ENCODE results near the gene MEIOB. TPM values are rescaled to one million over a fixed set of nuclear protein-coding genes. Genes with fewer than 3 reads are reported as not detected.

The MEIOB gene
- total RNA-seq, 6 experiments from 2014 or later = 0.39 to 0.40 TPM; not detected in 4

DNA sequence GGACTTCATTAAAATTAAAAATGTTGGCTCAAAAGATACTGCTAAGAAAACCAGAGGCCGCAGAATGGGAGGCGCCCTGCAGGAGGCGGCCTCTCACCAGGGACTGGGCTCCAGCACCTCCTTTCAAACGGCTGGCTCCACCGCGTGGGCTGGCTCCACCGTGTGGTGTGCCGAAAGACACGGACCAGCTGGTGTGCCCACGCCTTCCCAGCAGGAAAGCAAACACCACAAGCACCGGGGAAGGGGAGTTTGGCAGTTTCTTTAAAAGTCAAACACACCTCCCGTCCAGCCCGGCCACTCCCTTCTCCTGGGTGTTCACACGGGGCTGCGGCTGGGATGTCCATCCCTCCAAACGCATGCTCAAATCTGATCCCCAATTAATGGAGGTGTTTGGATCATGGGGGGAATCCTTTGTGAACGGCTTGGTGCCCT lies 59.2 kb downstream of the MEIOB start:
- peak; percentile 91 to 92 (median 91) for DNase-seq
- H3K36me3 ChIP-seq = peaks cover 0 to 56% (median 35%) of the 10 kb centered on the region in 4 donors
- H3K4me1 ChIP-seq = peaks cover 0 to 13% (median 5%) of the 10 kb centered on the region in 4 donors
- 3% methylated on average over 14 of the region's 17 CpGs for WGBS (ENCODE audit: insufficient coverage, low coverage, low lambda C conversion rate, missing lambda C conversion rate)
- H3K27ac ChIP-seq = no peak overlapping the region
- no peak overlapping the region for H3K4me3 ChIP-seq
- no peaks in the 10 kb centered on the region for H3K27me3 ChIP-seq
- H3K9me3 ChIP-seq = no peaks in the 10 kb centered on the region
- TF ChIP-seq, protein P1, sequence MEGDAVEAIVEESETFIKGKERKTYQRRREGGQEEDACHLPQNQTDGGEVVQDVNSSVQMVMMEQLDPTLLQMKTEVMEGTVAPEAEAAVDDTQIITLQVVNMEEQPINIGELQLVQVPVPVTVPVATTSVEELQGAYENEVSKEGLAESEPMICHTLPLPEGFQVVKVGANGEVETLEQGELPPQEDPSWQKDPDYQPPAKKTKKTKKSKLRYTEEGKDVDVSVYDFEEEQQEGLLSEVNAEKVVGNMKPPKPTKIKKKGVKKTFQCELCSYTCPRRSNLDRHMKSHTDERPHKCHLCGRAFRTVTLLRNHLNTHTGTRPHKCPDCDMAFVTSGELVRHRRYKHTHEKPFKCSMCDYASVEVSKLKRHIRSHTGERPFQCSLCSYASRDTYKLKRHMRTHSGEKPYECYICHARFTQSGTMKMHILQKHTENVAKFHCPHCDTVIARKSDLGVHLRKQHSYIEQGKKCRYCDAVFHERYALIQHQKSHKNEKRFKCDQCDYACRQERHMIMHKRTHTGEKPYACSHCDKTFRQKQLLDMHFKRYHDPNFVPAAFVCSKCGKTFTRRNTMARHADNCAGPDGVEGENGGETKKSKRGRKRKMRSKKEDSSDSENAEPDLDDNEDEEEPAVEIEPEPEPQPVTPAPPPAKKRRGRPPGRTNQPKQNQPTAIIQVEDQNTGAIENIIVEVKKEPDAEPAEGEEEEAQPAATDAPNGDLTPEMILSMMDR (IDR thresholded peaks at IDR 0.05) = peak; percentile 69 to 90 (median 79)
- no peak for TF ChIP-seq POLR2A (IDR thresholded peaks at IDR 0.05)
- peak; percentile 93 to 97 (median 96) for ATAC-seq
- intact Hi-C loops (cut with DNase I) = no loop called here

DNA sequence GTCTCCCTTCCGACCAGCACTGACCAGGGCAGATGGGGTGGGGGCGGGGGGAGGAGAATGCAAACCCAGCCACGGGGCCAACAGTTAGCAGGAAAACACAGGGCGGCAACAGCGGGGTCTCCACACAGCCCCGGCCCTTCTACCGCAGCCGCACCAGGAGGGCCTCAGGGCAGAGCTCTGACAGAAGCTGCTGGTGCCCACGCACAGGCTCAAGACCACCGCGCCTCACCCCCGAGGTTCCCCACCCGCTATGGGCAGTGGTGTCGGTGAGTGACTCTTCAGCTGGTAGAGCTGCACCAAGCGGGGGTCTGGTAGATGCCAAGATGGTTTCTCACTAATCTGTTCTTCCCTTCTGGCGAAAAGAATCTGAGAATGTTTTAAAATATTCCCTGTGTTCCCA lies 61.4 kb downstream of the MEIOB start:
- no peak for DNase-seq
- intact Hi-C loops (cut with DNase I) = no loop called here
- Histone ChIP-seq H3K4me1 (peaks cover 0 to 5% (median 0%) of the 10 kb centered on the region in 4 donors), H3K27ac (no peak overlapping the region), H3K27me3 (no peaks in the 10 kb centered on the region), H3K9me3 (no peaks in the 10 kb centered on the region), H3K36me3 (peaks cover 0 to 50% (median 29%) of the 10 kb centered on the region in 4 donors), H3K4me3 (no peak overlapping the region)
- TF ChIP-seq, protein P1 (IDR thresholded peaks at IDR 0.05) = no peak
- TF ChIP-seq POLR2A (IDR thresholded peaks at IDR 0.05) = no peak
- no peak for ATAC-seq
- WGBS (ENCODE audit: insufficient coverage, low coverage, low lambda C conversion rate, missing lambda C conversion rate) = 93% methylated on average over 8 of the region's 16 CpGs

DNA sequence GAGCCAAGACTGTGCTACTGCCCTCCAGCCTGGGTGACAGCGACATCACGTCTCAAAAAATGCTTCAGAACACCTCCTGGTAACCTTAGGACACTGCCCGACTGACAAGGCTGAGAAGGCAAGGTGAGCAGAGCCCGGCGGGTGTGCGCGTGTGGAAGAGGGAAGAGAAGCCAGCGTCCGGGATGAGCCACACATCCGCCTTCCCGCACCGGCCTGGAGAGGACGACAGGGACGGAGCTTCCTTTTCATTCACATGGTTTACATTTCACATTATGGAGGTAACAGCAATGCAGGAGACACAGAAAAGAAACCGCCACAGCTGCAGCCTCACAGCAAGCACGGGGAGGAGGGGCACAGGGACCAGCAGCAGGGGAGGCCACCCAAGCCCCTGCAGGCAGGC lies 61.9 kb downstream of the MEIOB start:
- no peaks in the 10 kb centered on the region for H3K9me3 ChIP-seq
- no peak overlapping the region for H3K27ac ChIP-seq
- peaks cover 0 to 5% (median 0%) of the 10 kb centered on the region in 4 donors for H3K4me1 ChIP-seq
- no peak for ATAC-seq
- 80% methylated on average over 3 of the region's 16 CpGs for WGBS (ENCODE audit: insufficient coverage, low coverage, low lambda C conversion rate, missing lambda C conversion rate)
- DNase-seq = no peak
- H3K4me3 ChIP-seq = no peak overlapping the region
- H3K36me3 ChIP-seq = peaks cover 0 to 46% (median 27%) of the 10 kb centered on the region in 4 donors
- intact Hi-C loops (cut with DNase I) = no loop called here
- TF ChIP-seq, protein P1 (IDR thresholded peaks at IDR 0.05) = no peak
- no peak for TF ChIP-seq POLR2A (IDR thresholded peaks at IDR 0.05)
- no peaks in the 10 kb centered on the region for H3K27me3 ChIP-seq

DNA sequence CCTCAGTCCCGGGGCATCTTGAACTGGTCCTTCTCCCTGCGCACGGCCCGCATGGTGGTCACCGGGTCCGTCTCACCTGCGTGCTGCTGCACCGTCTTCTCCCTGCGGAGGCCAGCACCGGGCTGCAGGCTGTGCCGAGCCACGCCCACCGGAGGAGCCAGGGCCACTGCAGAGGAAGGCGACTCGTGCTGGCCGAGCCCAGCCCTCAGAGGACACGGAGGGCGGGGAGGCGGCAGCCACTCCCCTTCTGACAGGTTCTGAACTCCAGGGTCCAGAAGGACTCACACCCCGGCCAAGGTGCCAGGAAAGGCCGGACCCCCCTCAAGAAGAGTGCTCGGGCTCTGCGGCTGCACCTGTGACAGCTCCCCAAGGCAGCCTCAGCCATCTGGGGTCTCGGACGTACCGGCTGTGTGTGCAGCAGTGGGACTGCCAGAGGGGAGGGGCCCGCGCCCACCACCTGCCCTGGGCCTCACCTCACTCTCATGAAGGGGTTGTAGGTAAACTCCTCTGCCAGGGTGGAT lies 62.6 kb downstream of the MEIOB start:
- H3K36me3 ChIP-seq = peaks cover 0 to 43% (median 24%) of the 10 kb centered on the region in 4 donors
- H3K9me3 ChIP-seq = no peaks in the 10 kb centered on the region
- peaks cover 0 to 5% (median 0%) of the 10 kb centered on the region in 4 donors for H3K4me1 ChIP-seq
- no peaks in the 10 kb centered on the region for H3K27me3 ChIP-seq
- H3K4me3 ChIP-seq = no peak overlapping the region
- WGBS (ENCODE audit: insufficient coverage, low coverage, low lambda C conversion rate, missing lambda C conversion rate) = 96% methylated on average over 5 of the region's 28 CpGs
- H3K27ac ChIP-seq = no peak overlapping the region
- DNase-seq = no peak
- TF ChIP-seq, protein P1 (IDR thresholded peaks at IDR 0.05) = no peak
- no peak for TF ChIP-seq POLR2A (IDR thresholded peaks at IDR 0.05)
- peak in 1 of 4 donors; percentile 4 for ATAC-seq
- intact Hi-C loops (cut with DNase I) = no loop called here

Data from right lobe of liver (tissue), 6 donors.